Adrenal gland (tissue), 5 donors: Measurements from ENCODE around the gene CXorf38.

Source experiments
- CTCF ChIP-seq, 6 experiments: fragments of 450-650 bp in 4 of 6; fragments of 200-600 bp in 2 of 6; sonication (generic) in 1 of 6; IDR thresholded peaks; 1 replicate in 5 of 6; 2 replicates in 1 of 6; pipeline versions ENCODE4 v1.5.1 to v1.8.0; 2016 to 2021; ENCODE audit warnings: antibody characterized with exemption in 6 of 6, mild to moderate bottlenecking in 2 of 6, moderate library complexity in 1 of 6
- POLR2A ChIP-seq, 2 donors: fragments of 450-650 bp; IDR thresholded peaks; one replicate each; pipeline ENCODE4 v1.6.1; 2017; ENCODE audit warnings: antibody characterized with exemption in 2 of 2, mild to moderate bottlenecking in 2 of 2, moderate library complexity in 1 of 2
- donor health status: DM: no; HTN: no; CAD: no.

GRCh38 chrX:40632199-40632598 is 15.2 kb downstream of the CXorf38 start:
- TF ChIP-seq CTCF (IDR thresholded peaks at IDR 0.05) (no peak), POLR2A (IDR thresholded peaks at IDR 0.05) (no peak)
